ENCODE data around the gene REPS2. TPM values are rescaled to one million over a fixed set of nuclear protein-coding genes. Genes with fewer than 3 reads are reported as not detected.
A peak's percentile ranks its signal among the peaks of the same experiment; 100 is the strongest.
"Not testable (repeated sequence)": the region's sequence is repeated elsewhere in the genome, so short reads cannot be mapped to it uniquely, and the experiment has no call there.

REPS2 gene
- total RNA-seq, 2 experiments from 2014 or later: not detected

DNA sequence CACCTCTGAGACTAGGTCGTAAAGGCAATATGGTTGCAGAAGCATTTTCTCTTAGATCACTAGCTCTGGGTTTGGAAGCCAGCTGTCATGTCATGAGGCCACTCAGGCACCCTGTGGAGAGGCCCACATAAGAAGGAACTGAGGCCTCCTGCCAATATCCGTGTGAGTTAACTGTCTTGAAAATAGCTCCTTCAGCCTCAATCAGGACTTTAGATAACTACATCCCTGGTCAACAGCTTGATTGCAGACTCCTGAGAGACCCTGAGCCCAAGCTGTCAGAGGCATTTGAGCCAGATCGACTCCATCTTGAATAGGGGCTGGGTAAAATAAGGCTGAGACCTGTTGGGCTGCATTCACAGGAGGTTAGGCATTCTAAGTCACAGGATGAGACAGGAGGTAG is 15.1 kb upstream of the REPS2 start:
- Mint-ChIP-seq H3K27ac (no peak overlapping the region), H3K36me3 (no peaks in the 10 kb centered on the region), H3K4me3 (no peak overlapping the region), H3K9me3 (no peaks in the 10 kb centered on the region), H3K27me3 (no peaks in the 10 kb centered on the region), H3K4me1 (ENCODE audit: low read depth) (no peaks in the 10 kb centered on the region)
- no peak for DNase-seq
- intact Hi-C loops (cut with micrococcal nuclease): no loop called here
- CTCF ChIA-PET: no interaction called here
- POLR2A ChIA-PET: no interaction called here

DNA sequence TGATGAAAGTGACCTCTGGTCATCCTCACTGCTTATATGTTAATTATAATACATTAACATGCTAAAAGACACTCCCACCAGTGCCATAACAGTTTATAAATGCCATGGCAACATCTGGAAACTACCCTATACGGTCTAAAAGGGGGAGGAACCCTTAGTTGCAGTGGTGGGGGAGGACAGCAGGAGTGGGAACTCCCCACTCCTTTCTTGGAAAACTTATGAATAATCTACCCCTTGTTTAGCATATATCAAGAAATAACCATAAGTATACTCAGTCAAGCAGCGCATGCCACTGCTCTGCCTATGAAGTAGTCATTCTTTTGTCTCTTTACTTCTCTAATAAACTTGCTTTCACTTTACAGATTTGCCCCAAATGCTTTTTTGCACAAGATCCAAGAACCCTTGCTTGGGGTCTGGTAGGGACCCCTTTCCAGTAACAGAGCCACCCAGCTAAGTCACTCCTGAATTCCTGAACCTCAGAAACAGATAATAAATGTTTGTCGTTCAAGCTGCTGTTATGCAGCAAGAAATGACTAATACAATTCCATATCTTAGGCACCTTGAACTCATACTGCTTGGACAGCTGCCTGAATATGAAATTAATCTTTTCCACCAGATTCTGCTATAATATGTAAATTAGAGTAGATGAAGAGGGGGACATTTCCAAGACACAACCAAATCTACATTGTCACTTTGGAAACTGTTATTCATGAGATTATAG is 14.4 kb upstream of the REPS2 start:
- POLR2A ChIA-PET: no interaction called here
- H3K4me1 Mint-ChIP-seq (ENCODE audit: low read depth): no peaks in the 10 kb centered on the region
- H3K4me3 Mint-ChIP-seq: no peak overlapping the region
- H3K36me3 Mint-ChIP-seq: no peaks in the 10 kb centered on the region
- H3K9me3 Mint-ChIP-seq: no peaks in the 10 kb centered on the region
- H3K27ac Mint-ChIP-seq: no peak overlapping the region
- no peak for DNase-seq
- intact Hi-C loops (cut with micrococcal nuclease): no loop called here
- peaks cover 1% of the 10 kb centered on the region for H3K27me3 Mint-ChIP-seq
- CTCF ChIA-PET: no interaction called here

DNA sequence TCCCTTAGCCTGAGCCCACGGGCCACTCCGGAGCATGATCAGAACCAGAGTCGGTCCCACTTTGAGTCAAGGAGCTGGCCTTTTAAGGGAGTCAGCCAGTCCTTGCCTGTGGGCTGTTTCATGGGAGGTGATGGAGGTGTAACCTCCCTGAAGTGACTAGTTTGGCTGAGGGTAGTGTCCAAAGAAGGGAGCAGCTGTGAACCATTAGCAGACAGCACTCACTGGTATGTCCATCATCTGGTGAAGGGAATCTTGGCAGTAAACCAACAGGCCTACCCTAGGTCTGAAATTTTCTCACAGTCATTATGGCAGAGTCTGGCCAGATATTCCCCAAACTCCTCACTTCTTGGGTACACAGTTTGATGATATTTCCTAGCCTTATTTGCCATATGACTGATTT is 12.3 kb upstream of the REPS2 start:
- no peak for DNase-seq
- CTCF ChIA-PET: interaction anchor here (0.9 kb wide), 1 partner anchor 42 kb away, joined by 3 read pairs; no protein-coding TSS in a partner anchor
- Mint-ChIP-seq H3K9me3 (no peaks in the 10 kb centered on the region), H3K4me3 (no peak overlapping the region), H3K27me3 (peaks cover 1% of the 10 kb centered on the region), H3K27ac (no peak overlapping the region), H3K4me1 (ENCODE audit: low read depth) (no peaks in the 10 kb centered on the region), H3K36me3 (no peaks in the 10 kb centered on the region)
- POLR2A ChIA-PET: no interaction called here
- intact Hi-C loops (cut with micrococcal nuclease): no loop called here

- H3K27me3 Mint-ChIP-seq: peaks cover under 1% of the 10 kb centered on the region
- no peaks in the 10 kb centered on the region for H3K4me1 Mint-ChIP-seq (ENCODE audit: low read depth)
- H3K27ac Mint-ChIP-seq: no peak overlapping the region
- no peaks in the 10 kb centered on the region for H3K36me3 Mint-ChIP-seq
- intact Hi-C loops (cut with micrococcal nuclease): loop anchor here (2.0 to 5.0 kb wide), 3 partner anchors 65 to 790 kb away; partner anchors contain the start of gene SCML1
- H3K4me3 Mint-ChIP-seq: peak overlapping the region; percentile 69
- DNase-seq: peak; percentile 9
- CTCF ChIA-PET: interaction anchor here (0.6 kb wide), 1 partner anchor 64 kb away, joined by 3 read pairs; no protein-coding TSS in a partner anchor
- no peaks in the 10 kb centered on the region for H3K9me3 Mint-ChIP-seq
- POLR2A ChIA-PET: no interaction called here
Measured at GRCh38 chrX:16946971-16947562, 609 bp downstream of the REPS2 start.

DNA sequence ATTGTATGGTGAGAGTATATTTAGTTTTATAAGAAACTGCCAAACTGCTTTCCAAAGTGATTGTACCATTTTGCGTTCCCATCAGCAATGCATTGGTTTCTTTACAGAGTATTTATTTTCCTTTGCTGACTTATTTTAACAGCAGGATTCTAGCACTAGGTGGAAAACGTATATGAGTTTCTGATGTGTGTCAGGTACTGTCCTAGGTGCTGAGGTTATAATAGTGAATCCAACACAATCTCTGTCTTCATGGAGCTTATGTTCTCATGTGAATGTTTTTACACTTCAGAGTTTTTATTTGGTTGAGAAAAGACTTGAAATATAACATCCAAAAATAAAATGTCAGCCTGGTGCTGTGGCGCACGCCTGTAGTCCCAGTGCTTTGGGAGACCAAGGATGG is 4.0 kb downstream of the REPS2 start:
- Mint-ChIP-seq H3K9me3 (no peaks in the 10 kb centered on the region), H3K4me3 (no peak overlapping the region), H3K36me3 (no peaks in the 10 kb centered on the region), H3K27me3 (peaks cover 2% of the 10 kb centered on the region), H3K27ac (no peak overlapping the region), H3K4me1 (ENCODE audit: low read depth) (no peaks in the 10 kb centered on the region)
- ChIA-PET POLR2A (no interaction called here), CTCF (no interaction called here)
- no peak for DNase-seq
- intact Hi-C loops (cut with micrococcal nuclease): no loop called here

- DNase-seq: no peak
- intact Hi-C loops (cut with micrococcal nuclease): no loop called here
Measured at GRCh38 chrX:16953606-16954211, 7.3 kb downstream of the REPS2 start.

DNA sequence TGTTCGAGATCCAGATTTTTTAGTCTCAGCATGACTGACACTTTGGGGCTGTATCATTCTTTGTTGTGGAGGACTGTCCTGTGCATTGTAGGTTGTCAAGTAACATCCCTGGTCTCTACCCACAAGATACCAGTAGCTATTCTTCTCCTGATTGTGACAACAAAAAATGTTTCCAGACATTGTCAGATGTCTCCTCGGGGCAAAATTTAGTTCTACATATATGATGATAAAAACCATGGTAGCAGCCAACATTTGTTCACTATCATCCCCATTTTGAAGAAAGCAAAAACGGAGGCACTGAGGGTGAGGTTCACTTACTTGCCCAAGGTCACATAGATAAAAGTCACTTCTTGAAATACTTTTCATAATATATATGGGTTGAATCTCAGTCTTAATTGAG is 11.3 kb downstream of the REPS2 start:
- peaks cover 1% of the 10 kb centered on the region for H3K27me3 Mint-ChIP-seq
- H3K9me3 Mint-ChIP-seq: no peaks in the 10 kb centered on the region
- H3K4me3 Mint-ChIP-seq: no peak overlapping the region
- no peak overlapping the region for H3K27ac Mint-ChIP-seq
- H3K4me1 Mint-ChIP-seq (ENCODE audit: low read depth): no peaks in the 10 kb centered on the region
- intact Hi-C loops (cut with micrococcal nuclease): no loop called here
- no peak for DNase-seq
- POLR2A ChIA-PET: no interaction called here
- CTCF ChIA-PET: no interaction called here
- H3K36me3 Mint-ChIP-seq: no peaks in the 10 kb centered on the region

More at GRCh38 chrX:16953606-16954211, 7.3 kb downstream of the REPS2 start:
- ChIA-PET CTCF (no interaction called here), POLR2A (no interaction called here)
- Mint-ChIP-seq H3K4me1 (ENCODE audit: low read depth) (no peaks in the 10 kb centered on the region), H3K36me3 (no peaks in the 10 kb centered on the region), H3K4me3 (no peak overlapping the region), H3K9me3 (no peaks in the 10 kb centered on the region), H3K27ac (no peak overlapping the region), H3K27me3 (peaks cover 4% of the 10 kb centered on the region)

GRCh38 chrX:16958356-16958755 is 11.9 kb downstream of the REPS2 start:
- no peaks in the 10 kb centered on the region for H3K4me1 Mint-ChIP-seq (ENCODE audit: low read depth)
- DNase-seq: no peak
- POLR2A ChIA-PET: no interaction called here
- no peaks in the 10 kb centered on the region for H3K9me3 Mint-ChIP-seq
- H3K27ac Mint-ChIP-seq: no peak overlapping the region
- CTCF ChIA-PET: no interaction called here
- intact Hi-C loops (cut with micrococcal nuclease): no loop called here
- H3K36me3 Mint-ChIP-seq: no peaks in the 10 kb centered on the region
- H3K4me3 Mint-ChIP-seq: no peak overlapping the region
- peaks cover 1% of the 10 kb centered on the region for H3K27me3 Mint-ChIP-seq

- H3K27me3 Mint-ChIP-seq; POLR2A ChIA-PET; H3K4me1 Mint-ChIP-seq (ENCODE audit: low read depth); H3K9me3 Mint-ChIP-seq; H3K36me3 Mint-ChIP-seq; H3K4me3 Mint-ChIP-seq; intact Hi-C loops (cut with micrococcal nuclease); H3K27ac Mint-ChIP-seq; DNase-seq; CTCF ChIA-PET: not testable (repeated sequence)
Measured at GRCh38 chrX:16962661-16963060, 16.2 kb downstream of the REPS2 start.

DNA sequence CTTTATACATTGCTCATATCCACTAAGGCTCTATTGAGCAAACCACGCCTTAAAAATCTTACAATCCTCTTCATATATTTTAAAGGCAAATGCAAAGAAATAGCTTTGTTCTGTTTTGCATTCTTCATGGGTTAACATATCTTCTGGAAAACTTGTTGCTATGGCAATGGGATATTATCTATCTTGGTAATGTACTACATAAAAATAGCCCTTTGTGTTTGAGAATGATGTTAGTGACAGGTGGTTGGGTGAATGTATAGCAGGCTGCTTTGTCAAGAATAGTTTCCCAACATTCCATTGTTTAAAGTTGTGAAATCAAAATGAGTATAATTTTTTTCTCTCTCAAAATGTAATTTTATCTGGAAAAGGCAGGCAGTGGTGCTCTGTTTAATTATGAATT is 16.8 kb downstream of the REPS2 start:
- no peak for DNase-seq

GRCh38 chrX:16964976-16965375 is 18.5 kb downstream of the REPS2 start:
- DNase-seq; H3K27me3 Mint-ChIP-seq; H3K36me3 Mint-ChIP-seq; POLR2A ChIA-PET; H3K4me1 Mint-ChIP-seq (ENCODE audit: low read depth); H3K9me3 Mint-ChIP-seq; CTCF ChIA-PET; intact Hi-C loops (cut with micrococcal nuclease); H3K4me3 Mint-ChIP-seq; H3K27ac Mint-ChIP-seq: not testable (repeated sequence)

More for the DNA sequence above, 16.8 kb downstream of the REPS2 start:
- H3K4me1 Mint-ChIP-seq (ENCODE audit: low read depth): no peaks in the 10 kb centered on the region
- ChIA-PET POLR2A (no interaction called here), CTCF (no interaction called here)
- H3K27ac Mint-ChIP-seq: no peak overlapping the region
- H3K4me3 Mint-ChIP-seq: no peak overlapping the region
- H3K27me3 Mint-ChIP-seq: no peaks in the 10 kb centered on the region
- no peaks in the 10 kb centered on the region for H3K36me3 Mint-ChIP-seq
- intact Hi-C loops (cut with micrococcal nuclease): no loop called here
- H3K9me3 Mint-ChIP-seq: no peaks in the 10 kb centered on the region

DNA sequence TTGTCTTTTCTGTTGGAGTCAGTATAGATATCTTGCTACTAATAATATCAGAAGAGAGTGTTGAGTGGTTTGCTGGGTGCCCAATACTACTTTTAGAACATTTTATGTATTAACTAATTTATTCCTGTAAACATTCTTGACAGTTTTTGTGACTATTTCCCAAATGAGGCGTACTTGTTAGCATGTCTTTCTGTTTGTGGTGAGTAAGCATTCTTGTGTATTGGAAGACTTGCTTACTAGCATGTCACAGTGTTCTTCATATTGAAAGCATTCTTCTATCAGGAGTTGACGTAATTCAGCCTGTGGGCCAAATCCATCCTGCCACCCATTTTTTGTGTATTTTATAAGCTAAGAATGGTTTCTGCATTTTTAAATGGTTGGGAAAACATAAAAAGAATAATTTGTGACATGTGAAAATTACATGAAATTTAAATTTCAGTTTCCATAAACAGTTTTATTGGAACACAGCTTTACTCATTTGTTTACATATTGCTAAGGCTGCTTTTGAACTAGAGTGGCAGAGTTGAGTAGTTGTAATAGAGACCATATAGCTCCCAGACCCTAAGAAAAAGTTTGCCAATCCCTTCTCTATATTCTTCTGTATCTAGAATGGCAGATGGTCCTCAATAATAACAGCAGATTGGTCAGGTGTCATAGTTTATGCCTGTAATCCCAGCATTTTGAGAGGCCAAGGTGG is 20.4 kb downstream of the REPS2 start:
- Mint-ChIP-seq H3K9me3 (no peaks in the 10 kb centered on the region), H3K27me3 (no peaks in the 10 kb centered on the region), H3K4me1 (ENCODE audit: low read depth) (peaks cover 10% of the 10 kb centered on the region), H3K36me3 (no peaks in the 10 kb centered on the region), H3K27ac (no peak overlapping the region), H3K4me3 (no peak overlapping the region)
- ChIA-PET CTCF (no interaction called here), POLR2A (no interaction called here)
- intact Hi-C loops (cut with micrococcal nuclease): no loop called here
- no peak for DNase-seq

Measured in activated CD4-positive, alpha-beta memory T cell treated with anti-CD3 and anti-CD28 coated beads for 36 hours (primary cell).